ENCODE measurements around the gene TMEM63A.
"Not testable (repeated sequence)": the region's sequence is repeated elsewhere in the genome, so short reads cannot be mapped to it uniquely, and the experiment has no call there.

The TMEM63A gene

GRCh38 chr1:225881959-225882693 is at the start of gene TMEM63A:
TSS of gene TMEM63A (minus strand) at chr1:225882380. CDS start at chr1:225877580, 4,800 bp downstream.
- Histone ChIP-seq H3K9me3 (ENCODE audit: control insufficient read depth in 2 of 2, low read length in 2 of 2) (no peaks in the 10 kb centered on the region), H3K9ac (ENCODE audit: low read depth in 1 of 2, low read length in 2 of 2) (peak within 1 kb of the TSS; percentile 90 to 94), H3K4me3 (ENCODE audit: low read length in 2 of 2) (peak within 1 kb of the TSS; percentile 94 to 96), H3K27me3 (ENCODE audit: control insufficient read depth in 2 of 2, insufficient read depth in 2 of 2, low read length in 2 of 2) (no peaks in the 10 kb centered on the region), H3K4me1 (ENCODE audit: control insufficient read depth in 2 of 2, insufficient read depth in 2 of 2, low read length in 2 of 2) (peaks cover 51 to 59% of the 10 kb centered on the region in 2 donors), H3K36me3 (ENCODE audit: control insufficient read depth in 2 of 2, insufficient read depth in 2 of 2, low read length in 2 of 2) (peaks cover 2 to 3% of the 10 kb centered on the region in 2 donors), H3K27ac (ENCODE audit: low read depth in 2 of 2, low read length in 2 of 2) (peak within 1 kb of the TSS; percentile 98)

DNA sequence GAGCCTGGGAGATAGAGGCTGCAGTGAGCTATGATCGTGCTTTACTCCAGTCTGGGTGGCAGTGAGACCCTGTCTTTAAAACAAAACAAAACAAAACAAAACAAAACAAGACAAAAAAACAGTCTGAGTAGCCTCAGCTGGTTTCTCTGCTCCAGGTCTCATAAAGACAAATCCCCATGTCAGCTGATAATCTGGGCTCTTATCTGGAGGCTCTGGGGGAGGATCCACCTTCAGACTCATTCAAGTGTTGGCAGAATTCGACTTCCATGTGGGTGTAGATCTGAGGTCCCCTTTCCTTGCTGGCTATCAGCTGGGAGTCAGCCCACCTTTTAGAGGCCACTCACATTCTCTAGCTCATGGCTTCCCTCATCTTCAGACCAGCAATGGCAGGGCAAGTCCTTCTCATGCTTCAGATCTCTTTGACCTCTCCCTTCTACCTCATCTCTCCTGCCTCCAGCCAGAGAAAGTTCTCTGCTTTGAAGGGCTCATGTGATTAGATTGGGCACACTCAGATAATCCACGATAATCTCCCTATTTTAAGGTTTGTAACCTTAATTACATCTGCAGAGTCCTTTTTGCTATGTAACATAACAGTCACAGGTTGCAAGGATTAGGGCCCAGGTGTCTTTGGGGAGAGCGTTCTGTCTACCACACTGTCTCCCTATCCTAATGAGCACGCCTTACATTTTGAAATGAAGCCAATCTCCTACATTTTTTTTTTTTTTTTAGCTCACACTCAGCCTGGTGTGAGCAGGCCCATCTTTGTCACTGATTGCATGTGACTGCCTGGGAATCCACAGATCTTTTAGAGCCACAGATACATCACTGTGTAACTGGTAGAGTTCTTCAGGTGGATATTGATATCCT is 49.3 kb upstream of the TMEM63A start:
- H3K9me3 ChIP-seq (ENCODE audit: control insufficient read depth in 2 of 2, low read length in 2 of 2): no peaks in the 10 kb centered on the region
- H3K27me3 ChIP-seq (ENCODE audit: control insufficient read depth in 2 of 2, insufficient read depth in 2 of 2, low read length in 2 of 2): no peaks in the 10 kb centered on the region
- H3K27ac ChIP-seq (ENCODE audit: low read depth in 2 of 2, low read length in 2 of 2): no peak overlapping the region
- H3K4me3 ChIP-seq (ENCODE audit: low read length in 2 of 2): no peak overlapping the region
- H3K9ac ChIP-seq (ENCODE audit: low read depth in 1 of 2, low read length in 2 of 2): no peak overlapping the region
- peaks cover 0 to 2% of the 10 kb centered on the region in 2 donors for H3K4me1 ChIP-seq (ENCODE audit: control insufficient read depth in 2 of 2, insufficient read depth in 2 of 2, low read length in 2 of 2)
- no peaks in the 10 kb centered on the region for H3K36me3 ChIP-seq (ENCODE audit: control insufficient read depth in 2 of 2, insufficient read depth in 2 of 2, low read length in 2 of 2)

DNA sequence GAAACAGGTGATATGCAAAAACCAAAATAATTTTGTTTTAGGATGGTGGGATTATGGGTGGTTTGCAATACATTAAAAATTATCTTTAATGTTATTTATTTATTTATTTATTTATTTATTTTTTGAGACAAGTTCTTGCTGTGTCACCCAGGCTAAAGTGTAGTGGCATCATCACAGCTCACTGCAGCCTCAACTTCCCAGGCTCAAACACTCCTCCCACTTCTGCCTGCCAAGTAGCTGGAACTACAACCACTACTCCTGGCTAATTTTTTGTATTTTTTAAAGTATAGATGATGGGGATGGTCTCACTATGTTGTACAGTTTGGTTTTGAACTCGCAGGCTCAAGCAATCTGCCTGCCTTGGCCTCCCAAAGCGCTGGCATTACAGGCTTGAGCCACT is 48.4 kb upstream of the TMEM63A start:
- H3K27me3 ChIP-seq (ENCODE audit: control insufficient read depth in 2 of 2, insufficient read depth in 2 of 2, low read length in 2 of 2): no peaks in the 10 kb centered on the region
- peaks cover 0 to 2% of the 10 kb centered on the region in 2 donors for H3K4me1 ChIP-seq (ENCODE audit: control insufficient read depth in 2 of 2, insufficient read depth in 2 of 2, low read length in 2 of 2)
- H3K36me3 ChIP-seq (ENCODE audit: control insufficient read depth in 2 of 2, insufficient read depth in 2 of 2, low read length in 2 of 2): no peaks in the 10 kb centered on the region
- no peaks in the 10 kb centered on the region for H3K9me3 ChIP-seq (ENCODE audit: control insufficient read depth in 2 of 2, low read length in 2 of 2)
- H3K9ac ChIP-seq (ENCODE audit: low read depth in 1 of 2, low read length in 2 of 2): no peak overlapping the region
- no peak overlapping the region for H3K27ac ChIP-seq (ENCODE audit: low read depth in 2 of 2, low read length in 2 of 2)
- no peak overlapping the region for H3K4me3 ChIP-seq (ENCODE audit: low read length in 2 of 2)

- H3K36me3 ChIP-seq (ENCODE audit: control insufficient read depth in 2 of 2, insufficient read depth in 2 of 2, low read length in 2 of 2); H3K27me3 ChIP-seq (ENCODE audit: control insufficient read depth in 2 of 2, insufficient read depth in 2 of 2, low read length in 2 of 2); H3K9me3 ChIP-seq (ENCODE audit: control insufficient read depth in 2 of 2, low read length in 2 of 2); H3K4me1 ChIP-seq (ENCODE audit: control insufficient read depth in 2 of 2, insufficient read depth in 2 of 2, low read length in 2 of 2); H3K9ac ChIP-seq (ENCODE audit: low read depth in 1 of 2, low read length in 2 of 2); H3K27ac ChIP-seq (ENCODE audit: low read depth in 2 of 2, low read length in 2 of 2); H3K4me3 ChIP-seq (ENCODE audit: low read length in 2 of 2): not testable (repeated sequence)
Measured at GRCh38 chr1:225929462-225929861, 47.3 kb upstream of the TMEM63A start.

DNA sequence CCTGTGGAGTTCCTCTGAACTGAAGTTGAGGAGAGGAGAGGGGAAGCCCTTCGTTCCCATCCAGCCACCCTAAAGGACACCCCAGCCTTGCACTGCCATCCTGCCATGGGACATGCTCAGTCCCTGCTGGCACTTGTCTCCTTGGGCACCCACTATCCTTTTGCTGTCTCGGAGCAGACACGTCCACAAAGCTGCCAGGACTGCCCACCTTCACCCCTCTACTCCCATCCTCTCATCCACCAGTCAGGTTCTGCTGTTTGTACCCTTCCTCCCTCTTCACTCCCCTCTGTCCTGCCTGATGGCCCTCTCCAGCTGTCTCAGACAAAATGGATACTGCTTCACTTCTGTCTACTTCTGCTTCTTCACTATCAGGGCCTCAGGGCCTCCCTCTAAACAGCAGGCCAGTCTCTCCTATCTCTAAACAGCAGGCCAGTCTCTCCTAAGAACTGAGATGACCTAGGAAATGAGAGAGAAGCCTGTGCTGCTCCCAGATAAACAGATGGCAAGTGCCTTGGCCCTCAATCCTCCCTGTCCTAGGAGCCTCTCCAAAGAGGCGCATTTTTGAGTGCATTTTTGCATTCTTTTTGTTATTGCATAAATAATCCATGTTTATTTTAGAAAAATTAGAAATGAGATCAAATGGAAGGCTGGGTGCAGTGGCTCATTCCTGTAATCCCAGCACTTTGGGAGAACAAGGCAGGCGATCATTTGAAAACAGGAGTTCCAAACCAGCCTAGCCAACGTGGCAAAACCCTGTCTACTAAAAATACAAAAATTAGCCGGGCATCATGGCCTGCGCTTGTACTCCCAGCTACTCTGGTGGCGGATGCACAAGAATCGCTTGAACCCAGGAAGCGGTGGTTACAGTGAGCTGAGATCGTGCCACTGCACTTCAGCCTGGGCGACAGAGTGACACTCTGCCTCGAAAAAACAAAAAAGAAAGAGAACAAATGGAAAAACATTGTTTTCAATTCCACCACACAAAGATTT is 46.3 kb upstream of the TMEM63A start:
- Histone ChIP-seq H3K36me3 (ENCODE audit: control insufficient read depth in 2 of 2, insufficient read depth in 2 of 2, low read length in 2 of 2) (no peaks in the 10 kb centered on the region), H3K27ac (ENCODE audit: low read depth in 2 of 2, low read length in 2 of 2) (no peak overlapping the region), H3K9me3 (ENCODE audit: control insufficient read depth in 2 of 2, low read length in 2 of 2) (no peaks in the 10 kb centered on the region), H3K4me3 (ENCODE audit: low read length in 2 of 2) (no peak overlapping the region), H3K4me1 (ENCODE audit: control insufficient read depth in 2 of 2, insufficient read depth in 2 of 2, low read length in 2 of 2) (peaks cover 2 to 6% of the 10 kb centered on the region in 2 donors), H3K9ac (ENCODE audit: low read depth in 1 of 2, low read length in 2 of 2) (no peak overlapping the region), H3K27me3 (ENCODE audit: control insufficient read depth in 2 of 2, insufficient read depth in 2 of 2, low read length in 2 of 2) (no peaks in the 10 kb centered on the region)

DNA sequence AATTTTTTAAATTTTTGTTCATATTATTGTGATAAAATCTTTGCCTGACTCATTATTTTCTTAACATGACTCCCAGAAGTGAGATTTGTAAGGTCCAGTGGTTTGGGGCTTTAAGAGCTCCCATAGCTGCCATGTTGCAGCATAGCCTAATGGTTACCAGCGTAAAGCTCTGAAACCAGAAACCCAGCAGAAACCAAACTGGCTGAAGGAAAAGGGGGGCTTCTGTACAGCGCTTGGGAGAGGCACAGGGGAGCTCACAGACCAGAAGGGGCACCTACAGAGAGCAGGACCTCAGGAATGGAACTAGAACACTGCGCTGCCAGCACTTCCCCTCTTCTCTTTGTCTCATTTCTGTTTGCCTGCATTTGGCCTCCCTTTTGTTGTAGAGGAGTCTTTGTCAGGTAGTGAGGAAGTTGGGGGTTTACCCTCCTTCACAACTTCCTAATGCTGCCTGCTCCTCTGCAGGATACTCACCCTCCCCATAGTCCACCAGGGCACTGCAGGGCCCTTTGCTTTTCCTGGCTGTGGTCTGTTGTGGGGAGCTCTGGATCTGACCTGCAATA is 44.5 kb upstream of the TMEM63A start:
- peaks cover 16% of the 10 kb centered on the region in 2 donors for H3K4me1 ChIP-seq (ENCODE audit: control insufficient read depth in 2 of 2, insufficient read depth in 2 of 2, low read length in 2 of 2)
- no peak overlapping the region for H3K27ac ChIP-seq (ENCODE audit: low read depth in 2 of 2, low read length in 2 of 2)
- no peak overlapping the region for H3K9ac ChIP-seq (ENCODE audit: low read depth in 1 of 2, low read length in 2 of 2)
- no peaks in the 10 kb centered on the region for H3K9me3 ChIP-seq (ENCODE audit: control insufficient read depth in 2 of 2, low read length in 2 of 2)
- peaks cover 5% of the 10 kb centered on the region in 2 donors for H3K36me3 ChIP-seq (ENCODE audit: control insufficient read depth in 2 of 2, insufficient read depth in 2 of 2, low read length in 2 of 2)
- H3K27me3 ChIP-seq (ENCODE audit: control insufficient read depth in 2 of 2, insufficient read depth in 2 of 2, low read length in 2 of 2): no peaks in the 10 kb centered on the region
- no peak overlapping the region for H3K4me3 ChIP-seq (ENCODE audit: low read length in 2 of 2)

GRCh38 chr1:225923692-225924555 is 41.7 kb upstream of the TMEM63A start, which contains the start of gene PYCR2:
TSS of gene PYCR2 (minus strand) at chr1:225924250. CDS start at chr1:225924110, 140 bp downstream.
- Histone ChIP-seq H3K4me3 (ENCODE audit: low read length in 2 of 2) (peak within 1 kb of the TSS; percentile 86 to 96), H3K36me3 (ENCODE audit: control insufficient read depth in 2 of 2, insufficient read depth in 2 of 2, low read length in 2 of 2) (peaks cover 12 to 20% of the 10 kb centered on the region in 2 donors), H3K9ac (ENCODE audit: low read depth in 1 of 2, low read length in 2 of 2) (peak within 1 kb of the TSS; percentile 94 to 96), H3K27me3 (ENCODE audit: control insufficient read depth in 2 of 2, insufficient read depth in 2 of 2, low read length in 2 of 2) (no peaks in the 10 kb centered on the region), H3K9me3 (ENCODE audit: control insufficient read depth in 2 of 2, low read length in 2 of 2) (no peaks in the 10 kb centered on the region), H3K27ac (ENCODE audit: low read depth in 2 of 2, low read length in 2 of 2) (peak within 1 kb of the TSS; percentile 87 to 93), H3K4me1 (ENCODE audit: control insufficient read depth in 2 of 2, insufficient read depth in 2 of 2, low read length in 2 of 2) (peaks cover 16 to 22% of the 10 kb centered on the region in 2 donors)

DNA sequence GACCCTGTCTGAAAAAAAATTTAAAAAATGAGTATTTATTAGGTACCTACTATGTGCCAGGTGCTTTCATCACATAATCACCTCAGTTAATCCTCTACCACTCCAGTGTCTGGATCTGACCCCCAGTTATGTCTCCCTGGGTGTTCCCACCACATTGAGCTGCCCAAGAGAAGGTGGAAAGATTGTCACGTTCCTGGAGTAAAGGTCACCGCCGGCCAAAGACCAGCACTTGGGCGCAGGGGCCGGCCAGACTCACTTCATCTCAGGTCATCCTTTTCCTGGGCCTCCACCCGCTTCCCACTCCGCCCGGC is 41.2 kb upstream of the TMEM63A start:
- Histone ChIP-seq H3K36me3 (ENCODE audit: control insufficient read depth in 2 of 2, insufficient read depth in 2 of 2, low read length in 2 of 2) (peaks cover 12 to 22% of the 10 kb centered on the region in 2 donors), H3K27me3 (ENCODE audit: control insufficient read depth in 2 of 2, insufficient read depth in 2 of 2, low read length in 2 of 2) (no peaks in the 10 kb centered on the region), H3K27ac (ENCODE audit: low read depth in 2 of 2, low read length in 2 of 2) (peak overlapping the region; percentile 87 to 93), H3K4me3 (ENCODE audit: low read length in 2 of 2) (peak overlapping the region; percentile 86 to 96), H3K4me1 (ENCODE audit: control insufficient read depth in 2 of 2, insufficient read depth in 2 of 2, low read length in 2 of 2) (peaks cover 16 to 22% of the 10 kb centered on the region in 2 donors), H3K9me3 (ENCODE audit: control insufficient read depth in 2 of 2, low read length in 2 of 2) (no peaks in the 10 kb centered on the region), H3K9ac (ENCODE audit: low read depth in 1 of 2, low read length in 2 of 2) (peak overlapping the region; percentile 94 to 96)

All from mucosa of rectum (tissue), 2 donors.